ENCODE measurements around the gene RNF26. TPM values are rescaled to one million over a fixed set of nuclear protein-coding genes. Genes with fewer than 3 reads are reported as not detected.
"Not testable (repeated sequence)": the region's sequence is repeated elsewhere in the genome, so short reads cannot be mapped to it uniquely, and the experiment has no call there.

RNF26 gene
- total RNA-seq, 1 experiment from 2014 or later, result 6.1 TPM

DNA sequence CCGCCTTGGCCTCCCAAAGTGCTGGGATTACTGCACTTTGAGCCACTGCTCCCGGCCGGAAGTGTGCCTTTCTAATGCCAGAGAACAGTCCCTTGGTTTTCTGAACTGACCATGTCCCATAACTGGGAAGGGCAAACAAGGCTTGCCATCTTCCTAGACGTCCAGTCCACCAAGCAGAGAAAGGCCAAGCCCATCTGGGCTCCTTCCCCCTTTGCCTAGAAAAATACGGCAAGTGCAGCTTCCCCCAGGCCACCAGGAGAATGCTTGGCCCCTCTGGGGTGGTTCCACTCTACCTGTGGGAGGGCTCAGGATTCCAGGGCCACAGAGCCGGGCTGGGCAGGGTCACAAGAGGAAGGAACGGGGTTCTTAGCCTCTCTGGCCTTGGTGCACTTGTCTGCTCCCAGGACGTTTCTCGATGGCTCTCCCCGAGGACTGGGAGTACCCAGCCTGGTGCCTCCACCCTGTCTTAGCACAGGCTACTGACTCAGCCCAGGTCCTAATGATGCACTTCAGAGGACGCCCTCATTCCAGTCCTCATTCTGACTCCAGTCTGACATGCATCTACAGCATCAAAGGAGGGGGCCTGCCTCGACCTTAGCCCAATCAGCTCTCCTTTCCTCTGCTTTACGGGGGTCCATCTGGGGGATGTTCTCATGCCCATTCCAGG lies 46.0 kb downstream of the RNF26 start:
- no peak for DNase-seq (ENCODE audit: extremely low read depth, low read depth)

DNA sequence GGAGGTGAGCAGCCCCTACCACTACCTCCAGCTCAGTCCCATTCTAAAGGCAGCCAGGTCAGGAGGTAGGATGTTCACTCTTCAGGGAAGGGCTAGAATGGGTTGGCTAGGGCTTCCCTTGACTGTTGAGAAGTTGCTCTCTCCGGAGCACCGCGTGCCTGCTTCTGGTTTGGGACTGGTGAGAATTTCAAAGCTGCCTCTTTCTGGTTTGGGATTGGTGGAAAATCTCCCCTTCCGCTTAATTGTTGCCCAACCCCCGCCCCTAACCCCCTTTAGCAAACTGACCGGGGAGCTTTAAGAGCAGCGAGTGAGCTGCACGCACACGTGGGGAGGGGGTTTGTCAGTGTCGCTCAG lies 46.5 kb downstream of the RNF26 start:
- DNase-seq (ENCODE audit: extremely low read depth, low read depth), result no peak

DNA sequence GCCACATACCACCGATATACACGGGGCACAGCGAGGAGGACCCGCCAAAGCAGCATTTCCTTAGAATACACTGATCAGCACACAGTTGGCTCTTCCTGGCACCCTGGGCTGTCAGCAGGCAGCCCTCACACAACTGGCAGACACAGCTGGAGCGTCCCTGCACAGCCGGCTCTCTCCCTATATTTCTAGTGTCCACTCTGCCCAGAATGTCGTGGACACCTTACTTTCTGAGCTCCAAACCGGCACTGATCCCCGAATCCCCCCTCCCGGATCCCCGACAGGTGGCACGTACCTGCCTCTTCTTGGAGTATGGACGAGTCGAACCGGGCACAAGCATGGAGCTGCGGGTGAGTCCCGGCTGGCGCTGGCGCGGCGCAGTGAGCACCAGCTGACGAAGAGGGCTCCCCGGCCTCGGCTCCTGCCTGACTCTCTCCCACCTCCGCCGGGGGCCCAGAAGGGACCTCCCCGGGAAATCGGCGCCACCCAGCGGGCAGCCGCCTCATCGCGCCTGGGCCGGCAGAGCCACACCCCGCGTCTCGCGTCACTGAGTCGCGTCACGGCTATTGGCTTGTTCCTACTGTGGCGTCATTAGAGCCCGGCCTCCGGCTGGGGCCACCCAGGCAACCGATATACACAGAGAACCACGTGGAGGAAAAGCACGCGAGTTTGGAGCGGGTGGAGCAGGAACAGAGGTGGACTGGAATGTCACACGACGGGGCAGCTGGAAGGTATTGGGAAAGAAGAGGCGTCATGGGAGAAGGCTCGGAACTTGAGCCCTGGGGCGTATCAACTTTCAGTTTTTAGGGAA lies 47.1 kb downstream of the RNF26 start, which contains the start of gene USP2:
USP2 (minus strand) TSS at position 510 of the 808 bp plus-strand sequence. CDS start 8,210 bp downstream, outside the sequence.
- peak; percentile 90 for DNase-seq (ENCODE audit: extremely low read depth, low read depth)

DNA sequence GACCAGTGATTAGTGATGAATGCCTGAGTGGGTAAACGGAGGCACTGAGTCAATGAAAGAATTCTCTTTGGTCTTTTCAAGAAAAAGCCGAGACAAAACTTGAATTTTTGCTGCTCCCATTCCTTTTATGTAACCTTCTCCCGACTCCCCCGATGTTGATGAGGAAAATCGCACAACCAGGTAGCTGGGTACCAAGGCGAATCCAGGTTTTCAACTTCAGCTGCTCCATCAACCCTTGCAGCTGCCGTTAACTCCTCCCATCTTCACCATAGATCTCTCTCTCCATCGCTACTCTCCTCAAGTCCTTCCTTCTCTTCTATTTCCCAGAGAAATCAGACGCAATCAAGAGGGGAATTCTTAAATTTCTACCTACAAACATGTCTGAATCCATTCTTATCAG lies 47.8 kb downstream of the RNF26 start:
- no peak for DNase-seq (ENCODE audit: extremely low read depth, low read depth)

DNA sequence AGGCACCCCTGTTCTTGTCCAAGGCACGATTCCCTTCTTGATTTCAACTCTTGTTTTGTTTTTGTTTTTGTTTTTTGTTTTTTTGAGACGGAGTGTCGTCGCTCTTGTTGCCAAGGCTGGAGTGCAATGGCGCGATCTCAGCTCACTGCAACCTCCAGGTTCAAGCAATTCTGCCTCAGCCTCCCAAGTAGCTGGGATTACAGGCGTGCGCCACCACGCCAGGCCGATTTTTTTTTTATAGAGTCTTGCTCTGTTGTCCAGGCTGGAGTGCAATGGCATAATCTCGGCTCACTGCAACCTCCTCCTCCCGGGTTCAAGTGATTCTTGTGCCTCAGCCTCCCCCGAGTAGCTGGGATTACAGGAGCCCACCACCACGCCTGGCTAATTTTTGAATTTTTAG lies 48.2 kb downstream of the RNF26 start:
- DNase-seq (ENCODE audit: extremely low read depth, low read depth), result not testable (repeated sequence)

DNA sequence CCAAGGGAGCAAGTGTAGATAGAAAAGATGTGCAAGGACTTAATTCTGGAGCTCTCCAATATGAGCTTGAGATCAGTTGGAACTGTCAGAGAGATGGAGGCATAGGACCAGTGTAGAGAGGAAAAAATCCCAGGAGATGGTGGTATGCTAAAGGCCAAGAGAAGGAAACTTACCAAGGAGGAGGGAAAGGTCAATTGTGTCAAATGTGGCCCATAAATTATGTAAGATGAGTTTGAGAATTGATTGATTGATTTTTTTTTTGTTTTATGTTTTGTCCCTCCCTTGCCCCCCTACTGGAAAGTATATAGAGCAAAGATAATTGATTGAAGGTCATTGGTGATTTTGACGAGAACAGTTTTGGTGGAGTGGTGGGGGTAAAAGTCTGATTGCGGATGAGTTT lies 50.0 kb downstream of the RNF26 start:
- DNase-seq (ENCODE audit: extremely low read depth, low read depth), result no peak

Small RNA genes lying within 50 kb of the gene (small RNA-seq; reads per million reads assigned to genes)
- gene RF01225 (0 reads per million in 2 experiments), gene RNU6-262P (0 reads per million in 2 experiments)

Other genes starting within 250 kb of the RNF26 start
- gene HMBS, start 249.6 kb upstream of the RNF26 start, total RNA-seq (2014; rRNA removed; shearing (Covaris generic)), result 8.2 and 9.4 TPM in 2 replicates
- gene DPAGT1, start 232.7 kb upstream of the RNF26 start, total RNA-seq (2014; rRNA removed; shearing (Covaris generic)), result 42.1 and 44.0 TPM in 2 replicates
- gene C2CD2L, start 227.2 kb upstream of the RNF26 start, total RNA-seq (2014; rRNA removed; shearing (Covaris generic)), result 6.4 and 13.7 TPM in 2 replicates
- 11.5 and 13.6 TPM in 2 replicates for gene HINFP, start 212.9 kb upstream of the RNF26 start, total RNA-seq (2014; rRNA removed; shearing (Covaris generic))
- not detected in 2 replicates for gene ABCG4, start 185.5 kb upstream of the RNF26 start, total RNA-seq (2014; rRNA removed; shearing (Covaris generic))
- gene NLRX1, start 165.8 kb upstream of the RNF26 start, total RNA-seq (2014; rRNA removed; shearing (Covaris generic)), result 12.4 and 13.6 TPM in 2 replicates
- not detected in 2 replicates for gene NHERF4, start 149.1 kb upstream of the RNF26 start, total RNA-seq (2014; rRNA removed; shearing (Covaris generic))
- gene CBL, start 128.2 kb upstream of the RNF26 start, total RNA-seq (2014; rRNA removed; shearing (Covaris generic)), result 11.2 and 12.3 TPM in 2 replicates
- 187 and 195 TPM in 2 replicates for gene MCAM, start 17.4 kb upstream of the RNF26 start, total RNA-seq (2014; rRNA removed; shearing (Covaris generic))
- gene C1QTNF5, start 6.4 kb downstream of the RNF26 start, total RNA-seq (2014; rRNA removed; shearing (Covaris generic)), result not detected in 2 replicates
- not detected in 2 replicates for gene MFRP, start 12.2 kb downstream of the RNF26 start, total RNA-seq (2014; rRNA removed; shearing (Covaris generic))
- gene USP2, start 47.2 kb downstream of the RNF26 start, total RNA-seq (2014; rRNA removed; shearing (Covaris generic)), result 0.17 and 0.27 TPM in 2 replicates
- not detected in 2 replicates for gene THY1, start 88.6 kb downstream of the RNF26 start, total RNA-seq (2014; rRNA removed; shearing (Covaris generic))